Activated CD4-positive, alpha-beta T cell treated with anti-CD3 and anti-CD28 coated beads, Interleukin-2, amount 10 ng/mL, durations not matched to agents 7 days and 5 days (primary cell): ENCODE data around the gene PAIP1. TPM values are rescaled to one million over a fixed set of nuclear protein-coding genes. Genes with fewer than 3 reads are reported as not detected.
"Not testable (repeated sequence)": the region's sequence is repeated elsewhere in the genome, so short reads cannot be mapped to it uniquely, and the experiment has no call there.

Experiments used
- CTCF ChIA-PET: fragments of 350-600 bp; sonication (Branson Sonifier 250); formaldehyde crosslinking; loops from one replicate; lab custom pipeline; 2021; ENCODE audit warnings: antibody characterized with exemption; lab: Charles Lee
- POLR2A ChIA-PET: fragments of 350-600 bp; sonication (Branson Sonifier 250); formaldehyde crosslinking; loops from one replicate; lab custom pipeline; 2021; ENCODE audit warnings: antibody characterized with exemption; lab: Charles Lee
- DNase-seq: peaks from one replicate; pipeline ENCODE4 v3.0.0-alpha.2; 2020
- H3K27ac Mint-ChIP-seq: one replicate; pipeline ENCODE4 v1.8.0; 2021; ENCODE audit warnings: mild to moderate bottlenecking, moderate library complexity, mixed read lengths
- H3K27me3 Mint-ChIP-seq: one replicate; pipeline ENCODE4 v1.8.0; 2021; ENCODE audit warnings: mixed read lengths
- H3K36me3 Mint-ChIP-seq: one replicate; pipeline ENCODE4 v1.8.0; 2021; ENCODE audit warnings: low read depth, mixed read lengths
- H3K4me1 Mint-ChIP-seq: one replicate; pipeline ENCODE4 v1.8.0; 2021; ENCODE audit warnings: mixed read lengths
- H3K4me3 Mint-ChIP-seq: one replicate; pipeline ENCODE4 v1.8.0; 2021; ENCODE audit warnings: mild to moderate bottlenecking, moderate library complexity, mixed read lengths
- H3K9me3 Mint-ChIP-seq: one replicate; pipeline ENCODE4 v1.8.0; 2021; ENCODE audit warnings: mixed read lengths
- total RNA-seq, 2 experiments: library from RNA; stranded (reverse); gene quantifications; one replicate each; pipeline ENCODE4 v1.2.3, GENCODE V29; 2021

The PAIP1 gene
- total RNA-seq, 2 experiments from 2014 or later = 35.3 to 37.1 TPM

- Mint-ChIP-seq H3K9me3 (no peaks in the 10 kb centered on the region), H3K27me3 (no peaks in the 10 kb centered on the region), H3K4me3 (no peak overlapping the region), H3K4me1 (no peaks in the 10 kb centered on the region), H3K36me3 (peaks cover 12% of the 10 kb centered on the region), H3K27ac (peak overlapping the region; percentile 22)
- DNase-seq = no peak
- ChIA-PET POLR2A (no interaction called here), CTCF (no interaction called here)
These were observed 32.0 kb upstream of the PAIP1 start for GRCh38 chr5:43588842-43589241.

GRCh38 chr5:43584166-43584699, 27.4 kb upstream of the PAIP1 start:
- Mint-ChIP-seq H3K27me3 (no peaks in the 10 kb centered on the region), H3K4me1 (no peaks in the 10 kb centered on the region), H3K4me3 (no peak overlapping the region), H3K36me3 (peaks cover 14% of the 10 kb centered on the region), H3K27ac (no peak overlapping the region), H3K9me3 (no peaks in the 10 kb centered on the region)
- POLR2A ChIA-PET = no interaction called here
- no peak for DNase-seq
- CTCF ChIA-PET = no interaction called here

GRCh38 chr5:43583724-43584123, 26.8 kb upstream of the PAIP1 start:
- no peaks in the 10 kb centered on the region for H3K4me1 Mint-ChIP-seq
- no peak overlapping the region for H3K4me3 Mint-ChIP-seq
- CTCF ChIA-PET = no interaction called here
- H3K36me3 Mint-ChIP-seq = peaks cover 13% of the 10 kb centered on the region
- no peak for DNase-seq
- H3K27me3 Mint-ChIP-seq = no peaks in the 10 kb centered on the region
- H3K27ac Mint-ChIP-seq = no peak overlapping the region
- no peaks in the 10 kb centered on the region for H3K9me3 Mint-ChIP-seq
- POLR2A ChIA-PET = no interaction called here

- ChIA-PET CTCF (no interaction called here), POLR2A (interaction anchor here (0.6 kb wide), 1 partner anchor 624 kb away, joined by 3 read pairs; no protein-coding TSS in a partner anchor)
- H3K4me3 Mint-ChIP-seq = no peak overlapping the region
- no peaks in the 10 kb centered on the region for H3K27me3 Mint-ChIP-seq
- no peaks in the 10 kb centered on the region for H3K9me3 Mint-ChIP-seq
- H3K4me1 Mint-ChIP-seq = no peaks in the 10 kb centered on the region
- H3K36me3 Mint-ChIP-seq = peaks cover 13% of the 10 kb centered on the region
- DNase-seq = no peak
- no peak overlapping the region for H3K27ac Mint-ChIP-seq
These were observed 25.5 kb upstream of the PAIP1 start for GRCh38 chr5:43582082-43583005.

- Mint-ChIP-seq H3K36me3 (peaks cover 19% of the 10 kb centered on the region), H3K27ac (no peak overlapping the region), H3K9me3 (no peaks in the 10 kb centered on the region), H3K4me1 (no peaks in the 10 kb centered on the region), H3K4me3 (no peak overlapping the region), H3K27me3 (no peaks in the 10 kb centered on the region)
- POLR2A ChIA-PET = no interaction called here
- no peak for DNase-seq
- CTCF ChIA-PET = no interaction called here
These were observed 24.5 kb upstream of the PAIP1 start for GRCh38 chr5:43581398-43581797.

- H3K27me3 Mint-ChIP-seq, H3K9me3 Mint-ChIP-seq, H3K4me1 Mint-ChIP-seq, POLR2A ChIA-PET, DNase-seq, H3K27ac Mint-ChIP-seq, H3K4me3 Mint-ChIP-seq: not testable (repeated sequence)
- CTCF ChIA-PET = interaction anchor here (1.0 kb wide), 1 partner anchor 20 kb away, joined by 4 read pairs; no protein-coding TSS in a partner anchor
- H3K36me3 Mint-ChIP-seq = peaks cover 21% of the 10 kb centered on the region
These were observed 23.7 kb upstream of the PAIP1 start for GRCh38 chr5:43580402-43581210.

GRCh38 chr5:43573058-43573457, 16.2 kb upstream of the PAIP1 start:
- ChIA-PET POLR2A (no interaction called here), CTCF (interaction anchor here (1.2 kb wide), 1 partner anchor 89 kb away, joined by 3 read pairs; the partner anchor contains the start of gene TMEM267)
- Mint-ChIP-seq H3K27me3 (no peaks in the 10 kb centered on the region), H3K9me3 (peaks cover 4% of the 10 kb centered on the region), H3K27ac (no peak overlapping the region), H3K4me3 (no peak overlapping the region), H3K4me1 (no peaks in the 10 kb centered on the region), H3K36me3 (peaks cover 20% of the 10 kb centered on the region)
- DNase-seq = no peak

- Mint-ChIP-seq H3K4me3 (no peak overlapping the region), H3K9me3 (peaks cover 4% of the 10 kb centered on the region), H3K27ac (no peak overlapping the region), H3K27me3 (no peaks in the 10 kb centered on the region), H3K36me3 (peaks cover 20% of the 10 kb centered on the region), H3K4me1 (no peaks in the 10 kb centered on the region)
- ChIA-PET CTCF (interaction anchor here (0.6 to 1.2 kb wide), 3 partner anchors 15 to 124 kb away, joined by 3 read pairs; partner anchors contain the start of gene TMEM267), POLR2A (no interaction called here)
- DNase-seq = no peak
These were observed 15.5 kb upstream of the PAIP1 start for GRCh38 chr5:43572357-43572756.

- H3K27ac Mint-ChIP-seq = no peak overlapping the region
- peaks cover 4% of the 10 kb centered on the region for H3K9me3 Mint-ChIP-seq
- POLR2A ChIA-PET = no interaction called here
- DNase-seq = no peak
- H3K36me3 Mint-ChIP-seq = peaks cover 12% of the 10 kb centered on the region
- no peaks in the 10 kb centered on the region for H3K27me3 Mint-ChIP-seq
- CTCF ChIA-PET = interaction anchor here (0.8 kb wide), 1 partner anchor 17 kb away, joined by 3 read pairs; no protein-coding TSS in a partner anchor
- no peaks in the 10 kb centered on the region for H3K4me1 Mint-ChIP-seq
- H3K4me3 Mint-ChIP-seq = no peak overlapping the region
These were observed 14.4 kb upstream of the PAIP1 start for GRCh38 chr5:43571237-43571636.

- no peak overlapping the region for H3K4me3 Mint-ChIP-seq
- peaks cover 9% of the 10 kb centered on the region for H3K36me3 Mint-ChIP-seq
- peaks cover 4% of the 10 kb centered on the region for H3K9me3 Mint-ChIP-seq
- H3K27me3 Mint-ChIP-seq = no peaks in the 10 kb centered on the region
- POLR2A ChIA-PET = no interaction called here
- no peaks in the 10 kb centered on the region for H3K4me1 Mint-ChIP-seq
- no peak overlapping the region for H3K27ac Mint-ChIP-seq
- DNase-seq = no peak
- CTCF ChIA-PET = no interaction called here
These were observed 13.7 kb upstream of the PAIP1 start for GRCh38 chr5:43570450-43571158.

- no peak overlapping the region for H3K27ac Mint-ChIP-seq
- ChIA-PET POLR2A (no interaction called here), CTCF (no interaction called here)
- no peak for DNase-seq
- H3K36me3 Mint-ChIP-seq = no peaks in the 10 kb centered on the region
- H3K9me3 Mint-ChIP-seq = no peaks in the 10 kb centered on the region
- H3K4me3 Mint-ChIP-seq = no peak overlapping the region
- no peaks in the 10 kb centered on the region for H3K4me1 Mint-ChIP-seq
- no peaks in the 10 kb centered on the region for H3K27me3 Mint-ChIP-seq
These were observed 12.4 kb upstream of the PAIP1 start for GRCh38 chr5:43569236-43569746.

- Mint-ChIP-seq H3K36me3 (no peaks in the 10 kb centered on the region), H3K27ac (no peak overlapping the region), H3K4me1 (no peaks in the 10 kb centered on the region), H3K9me3 (no peaks in the 10 kb centered on the region), H3K4me3 (no peak overlapping the region), H3K27me3 (no peaks in the 10 kb centered on the region)
- ChIA-PET POLR2A (no interaction called here), CTCF (interaction anchor here (0.5 to 0.8 kb wide), 2 partner anchors 23 to 404 kb away, joined by 3 to 4 read pairs; no protein-coding TSS in a partner anchor)
- DNase-seq = no peak
These were observed 11.1 kb upstream of the PAIP1 start for GRCh38 chr5:43567967-43568366.
